GM21737 (cell line): Measurements from ENCODE around the gene CARS1.

ENCODE experiments used
- ATAC-seq: cut with Tn5 transposase; IDR thresholded peaks from one replicate; pipeline ENCODE4 v1.9.1; 2021; ENCODE audit warnings: mild to moderate bottlenecking, moderate library complexity; ENCODE audit not compliant: unreplicated experiment

CARS1 gene

GRCh38 chr11:3057069-3057963 is at the start of gene CARS1:
CARS1 (minus strand) TSS chr11:3057423; CDS start chr11:3057367, 56 bp downstream.
- ATAC-seq, result peak; percentile 95

GRCh38 chr11:3105791-3106735 is 48.8 kb upstream of the CARS1 start:
- no peak for ATAC-seq

- ATAC-seq, result no peak
Observed at GRCh38 chr11:3104961-3105790, 48.0 kb upstream of the CARS1 start.

GRCh38 chr11:3104051-3104714 is 47.0 kb upstream of the CARS1 start:
- no peak for ATAC-seq

GRCh38 chr11:3103076-3103475 is 45.9 kb upstream of the CARS1 start:
- no peak for ATAC-seq

GRCh38 chr11:3102641-3102921 is 45.4 kb upstream of the CARS1 start:
- ATAC-seq, result no peak

- ATAC-seq, result no peak
Observed at GRCh38 chr11:3101921-3102640, 44.9 kb upstream of the CARS1 start.

- ATAC-seq, result no peak
Observed at GRCh38 chr11:3099178-3099577, 42.0 kb upstream of the CARS1 start.

GRCh38 chr11:3096909-3097530 is 39.8 kb upstream of the CARS1 start:
- no peak for ATAC-seq

GRCh38 chr11:3095712-3096361 is 38.6 kb upstream of the CARS1 start:
- ATAC-seq, result no peak

- ATAC-seq, result no peak
Observed at GRCh38 chr11:3094223-3094824, 37.1 kb upstream of the CARS1 start.

GRCh38 chr11:3093281-3094191 is 36.3 kb upstream of the CARS1 start:
- ATAC-seq, result no peak

- no peak for ATAC-seq
Observed at GRCh38 chr11:3092603-3093141, 35.4 kb upstream of the CARS1 start.

GRCh38 chr11:3091846-3092602 is 34.8 kb upstream of the CARS1 start:
- ATAC-seq, result no peak

GRCh38 chr11:3091081-3091845 is 34.0 kb upstream of the CARS1 start:
- ATAC-seq, result no peak
